Astrocyte (in vitro differentiated cells and primary cell): ENCODE measurements around the gene MED13.

Experiments
- EZH2 ChIP-seq: IDR thresholded peaks from 2 replicates; pipeline ENCODE4 v1.6.1; 2012; ENCODE audit warnings: mild to moderate bottlenecking, low read length, inconsistent platforms; ENCODE audit not compliant: insufficient read depth
- TF ChIP-seq, protein P1 (sequence below): IDR thresholded peaks from 2 replicates; pipeline ENCODE4 v1.5.1; 2011; ENCODE audit warnings: low read depth, mild to moderate bottlenecking, inconsistent platforms, low read length, moderate library complexity; ENCODE audit not compliant: insufficient read depth

GRCh38 chr17:62101090-62101489 is 36.0 kb upstream of the MED13 start:
- TF ChIP-seq, protein P1, sequence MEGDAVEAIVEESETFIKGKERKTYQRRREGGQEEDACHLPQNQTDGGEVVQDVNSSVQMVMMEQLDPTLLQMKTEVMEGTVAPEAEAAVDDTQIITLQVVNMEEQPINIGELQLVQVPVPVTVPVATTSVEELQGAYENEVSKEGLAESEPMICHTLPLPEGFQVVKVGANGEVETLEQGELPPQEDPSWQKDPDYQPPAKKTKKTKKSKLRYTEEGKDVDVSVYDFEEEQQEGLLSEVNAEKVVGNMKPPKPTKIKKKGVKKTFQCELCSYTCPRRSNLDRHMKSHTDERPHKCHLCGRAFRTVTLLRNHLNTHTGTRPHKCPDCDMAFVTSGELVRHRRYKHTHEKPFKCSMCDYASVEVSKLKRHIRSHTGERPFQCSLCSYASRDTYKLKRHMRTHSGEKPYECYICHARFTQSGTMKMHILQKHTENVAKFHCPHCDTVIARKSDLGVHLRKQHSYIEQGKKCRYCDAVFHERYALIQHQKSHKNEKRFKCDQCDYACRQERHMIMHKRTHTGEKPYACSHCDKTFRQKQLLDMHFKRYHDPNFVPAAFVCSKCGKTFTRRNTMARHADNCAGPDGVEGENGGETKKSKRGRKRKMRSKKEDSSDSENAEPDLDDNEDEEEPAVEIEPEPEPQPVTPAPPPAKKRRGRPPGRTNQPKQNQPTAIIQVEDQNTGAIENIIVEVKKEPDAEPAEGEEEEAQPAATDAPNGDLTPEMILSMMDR, result no peak
- no peak for TF ChIP-seq EZH2
